DMS79 (cell line): ENCODE data around the gene KAZN.

Experiments used
- DNase-seq: peaks from one replicate; lab custom pipeline; 2025; lab: John Stamatoyannopoulos, UW

Gene KAZN

GRCh38 chr1:14614341-14614740, 15.9 kb downstream of the KAZN start:
- no peak for DNase-seq

- DNase-seq: no peak
Observed at GRCh38 chr1:14615549-14616218, 17.2 kb downstream of the KAZN start.

GRCh38 chr1:14616632-14617396, 18.3 kb downstream of the KAZN start:
- no peak for DNase-seq

DNA sequence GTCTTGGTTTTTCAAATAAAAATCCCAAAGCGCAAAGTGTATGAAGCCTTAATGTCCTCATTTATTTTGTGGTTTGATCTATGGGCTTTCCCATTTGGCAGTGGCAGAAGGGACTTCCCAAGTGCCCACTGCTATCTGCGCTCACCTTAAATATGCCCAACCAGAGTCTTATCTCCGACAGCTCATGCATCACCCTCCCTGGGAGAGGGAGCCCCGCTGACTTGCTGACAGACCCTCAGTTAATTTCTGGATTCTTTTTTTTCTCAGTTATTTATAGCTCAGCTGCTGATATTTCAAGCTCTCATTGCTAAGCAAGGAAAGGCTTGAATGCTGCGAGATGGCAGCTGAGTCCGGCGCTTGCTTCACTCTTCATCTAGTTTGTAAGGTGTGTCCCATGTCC, 19.3 kb downstream of the KAZN start:
- DNase-seq: no peak

GRCh38 chr1:14620941-14621340, 22.5 kb downstream of the KAZN start:
- DNase-seq: no peak

DNA sequence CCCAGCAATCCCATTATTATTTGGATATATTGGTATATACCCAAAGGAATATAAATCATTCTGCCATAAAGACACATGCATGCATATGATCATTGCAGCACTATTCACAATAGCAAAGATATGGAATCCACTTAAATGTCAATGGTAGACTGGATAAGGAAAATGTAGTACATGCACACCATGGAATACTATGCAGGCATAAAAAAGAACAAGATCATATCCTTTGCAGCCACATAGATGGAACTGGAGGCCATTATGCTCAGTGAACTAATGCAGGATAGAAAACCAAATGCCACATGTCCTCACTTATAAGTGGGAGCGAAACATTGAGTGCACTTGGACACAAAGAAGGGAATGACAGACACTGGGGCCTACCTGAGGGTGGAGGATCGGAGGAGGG, 24.6 kb downstream of the KAZN start:
- no peak for DNase-seq

GRCh38 chr1:14624941-14625340, 26.5 kb downstream of the KAZN start:
- DNase-seq: no peak

GRCh38 chr1:14625572-14625971, 27.1 kb downstream of the KAZN start:
- no peak for DNase-seq

- no peak for DNase-seq
Observed at GRCh38 chr1:14625996-14626395, 27.5 kb downstream of the KAZN start.

DNA sequence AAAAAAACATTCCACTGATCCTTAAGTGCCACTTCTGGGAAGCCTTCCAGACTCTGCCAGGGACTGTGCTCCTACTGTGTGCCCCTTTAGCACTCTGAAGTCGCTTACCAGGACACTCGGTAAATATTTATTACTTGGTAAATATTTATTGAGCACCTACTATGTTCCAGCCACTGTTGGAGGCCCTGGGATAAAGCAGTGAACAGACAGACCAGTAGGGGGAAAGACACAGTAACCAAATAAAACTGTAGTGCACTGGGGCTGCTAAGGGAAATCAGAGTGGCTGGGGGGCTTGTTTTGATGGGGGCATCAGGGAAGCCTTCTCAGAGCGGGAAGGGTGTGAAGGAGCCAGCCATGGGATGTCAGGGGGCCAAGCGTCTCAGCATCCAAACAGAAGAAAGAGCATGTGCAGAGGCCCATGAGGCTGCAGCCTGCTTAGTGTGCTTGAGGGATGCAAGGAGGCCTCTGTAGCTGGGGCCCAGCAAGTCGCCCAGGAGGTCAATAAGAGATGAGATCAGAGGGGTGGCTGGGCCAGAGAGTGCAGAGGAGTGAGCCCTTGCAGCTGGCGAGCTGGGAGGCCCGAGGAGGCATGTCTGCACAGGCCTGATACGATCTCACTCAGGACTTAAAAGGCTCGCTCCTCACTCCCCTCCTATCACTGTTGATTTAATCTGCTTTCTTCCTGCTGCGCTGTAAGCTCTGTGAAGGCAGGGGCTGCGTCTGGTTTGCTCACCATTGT, 28.6 kb downstream of the KAZN start:
- no peak for DNase-seq

DNA sequence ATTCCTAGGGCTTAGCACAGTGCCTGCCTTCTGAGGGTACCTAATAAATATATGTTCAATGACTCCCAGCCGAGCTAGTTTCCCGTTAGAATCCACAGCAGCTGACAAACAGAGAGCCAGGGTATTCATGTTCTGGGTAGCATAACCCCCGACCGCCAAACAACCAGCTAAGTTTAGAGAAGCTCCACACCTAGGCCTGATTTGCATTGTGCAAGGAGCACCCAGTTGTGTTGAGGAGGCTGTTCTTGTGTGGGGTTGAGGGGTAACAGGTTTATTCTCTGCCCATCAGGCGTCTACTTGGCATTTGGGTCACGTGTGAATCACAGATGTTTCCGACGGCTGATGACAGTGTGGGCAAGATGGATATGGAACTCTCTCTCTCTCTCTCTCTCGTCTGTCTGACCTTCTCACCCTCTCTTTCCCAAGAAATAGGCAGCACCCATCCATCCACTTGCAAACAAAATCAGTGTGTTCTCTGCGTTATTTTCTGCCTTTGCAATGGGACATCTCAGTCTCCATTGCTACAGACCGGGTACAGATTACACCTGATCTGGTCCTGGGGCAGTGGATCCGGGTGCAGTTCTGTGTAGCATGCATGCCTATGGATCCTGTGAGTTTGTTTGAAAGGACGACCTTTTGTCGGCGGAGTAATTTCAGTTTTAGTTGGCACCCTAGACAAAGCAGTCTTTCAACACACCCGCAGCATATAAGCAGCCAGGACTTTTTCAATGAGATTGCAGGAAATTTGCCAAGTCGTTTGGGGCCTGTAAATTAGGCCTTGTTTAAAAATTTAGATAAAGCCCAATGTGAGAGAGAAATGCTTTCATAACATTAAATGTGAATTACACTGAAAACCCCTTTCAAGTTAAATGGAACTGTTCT, 29.4 kb downstream of the KAZN start:
- no peak for DNase-seq

GRCh38 chr1:14629363-14630014, 31.0 kb downstream of the KAZN start:
- no peak for DNase-seq

DNA sequence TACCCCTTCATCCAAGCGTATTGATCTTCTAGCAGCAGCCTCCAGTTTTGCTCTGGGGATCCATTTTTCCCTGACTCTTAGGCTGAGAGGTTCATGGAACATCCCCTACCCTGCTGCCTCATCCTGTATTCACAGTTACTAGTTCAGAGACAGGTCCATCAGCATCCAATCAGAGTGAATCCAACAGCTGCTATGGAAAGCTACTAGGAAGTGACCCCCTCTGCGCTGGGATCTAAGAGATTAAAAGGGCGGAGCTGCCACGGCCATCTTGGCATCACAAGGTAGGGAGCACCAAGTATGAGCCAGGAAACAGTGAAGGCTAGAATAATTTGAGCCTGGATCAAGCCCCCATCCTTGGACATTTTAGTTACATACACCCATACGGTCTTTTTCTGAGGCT, 32.5 kb downstream of the KAZN start:
- DNase-seq: no peak

DNA sequence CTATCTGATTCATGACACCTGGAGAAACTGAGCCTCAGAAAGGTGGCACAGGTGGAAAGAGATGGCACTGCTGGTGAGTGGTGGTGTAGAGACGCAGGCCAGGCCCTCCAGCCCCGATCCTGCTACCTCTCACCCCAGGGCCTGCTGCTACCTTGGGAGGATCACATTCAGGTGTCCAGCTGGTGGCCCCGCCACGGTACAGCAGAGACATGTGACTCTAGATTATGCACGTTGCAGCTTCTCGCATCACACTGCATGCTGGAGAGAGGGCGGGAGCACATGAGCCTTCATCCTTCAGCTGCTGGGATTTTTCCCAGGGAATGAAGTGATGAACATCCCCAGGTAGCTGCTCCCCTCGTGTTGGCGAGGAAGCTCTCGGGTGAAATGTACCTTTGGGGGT, 32.9 kb downstream of the KAZN start:
- DNase-seq: no peak

DNA sequence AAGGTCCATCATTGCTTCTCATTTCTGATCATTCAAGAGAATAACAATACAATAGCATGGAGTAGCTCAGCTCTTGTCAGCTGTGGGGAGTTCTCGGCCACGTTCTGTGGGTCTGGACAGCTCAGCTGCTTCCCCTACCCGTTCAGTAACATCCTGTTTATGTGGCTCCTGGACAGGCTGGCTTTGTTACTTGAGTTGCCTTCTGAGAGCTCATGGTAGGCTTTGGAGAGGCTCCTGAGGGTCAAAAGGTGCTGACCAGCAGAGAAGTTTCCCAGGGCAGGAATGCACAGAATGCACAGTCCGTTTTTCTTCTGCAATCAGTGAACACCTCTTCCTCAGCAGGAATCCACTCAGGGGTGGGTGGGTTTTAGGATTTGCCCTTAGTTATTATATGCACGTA, 36.0 kb downstream of the KAZN start:
- DNase-seq: no peak

DNA sequence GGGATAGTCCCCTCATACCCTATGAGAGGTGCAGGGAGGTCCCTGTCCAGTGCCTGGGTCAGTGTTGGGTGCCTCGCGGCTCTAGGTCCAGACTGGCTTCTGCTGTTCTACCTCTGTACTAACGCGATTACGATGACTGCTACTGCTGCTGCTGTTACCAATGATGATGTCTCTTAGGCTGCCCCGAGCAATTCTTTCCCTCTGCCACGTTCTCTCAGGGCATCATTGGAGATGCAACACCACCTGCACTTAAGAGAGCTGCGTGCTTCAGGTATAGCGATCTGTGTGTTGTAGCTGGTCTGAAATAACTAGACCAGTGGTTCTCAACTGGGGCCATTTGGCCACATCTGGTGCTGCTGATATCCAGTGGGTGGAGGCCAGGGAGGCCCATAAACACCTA, 36.9 kb downstream of the KAZN start:
- DNase-seq: no peak

- DNase-seq: no peak
Observed at GRCh38 chr1:14636897-14637632, 38.6 kb downstream of the KAZN start.

DNA sequence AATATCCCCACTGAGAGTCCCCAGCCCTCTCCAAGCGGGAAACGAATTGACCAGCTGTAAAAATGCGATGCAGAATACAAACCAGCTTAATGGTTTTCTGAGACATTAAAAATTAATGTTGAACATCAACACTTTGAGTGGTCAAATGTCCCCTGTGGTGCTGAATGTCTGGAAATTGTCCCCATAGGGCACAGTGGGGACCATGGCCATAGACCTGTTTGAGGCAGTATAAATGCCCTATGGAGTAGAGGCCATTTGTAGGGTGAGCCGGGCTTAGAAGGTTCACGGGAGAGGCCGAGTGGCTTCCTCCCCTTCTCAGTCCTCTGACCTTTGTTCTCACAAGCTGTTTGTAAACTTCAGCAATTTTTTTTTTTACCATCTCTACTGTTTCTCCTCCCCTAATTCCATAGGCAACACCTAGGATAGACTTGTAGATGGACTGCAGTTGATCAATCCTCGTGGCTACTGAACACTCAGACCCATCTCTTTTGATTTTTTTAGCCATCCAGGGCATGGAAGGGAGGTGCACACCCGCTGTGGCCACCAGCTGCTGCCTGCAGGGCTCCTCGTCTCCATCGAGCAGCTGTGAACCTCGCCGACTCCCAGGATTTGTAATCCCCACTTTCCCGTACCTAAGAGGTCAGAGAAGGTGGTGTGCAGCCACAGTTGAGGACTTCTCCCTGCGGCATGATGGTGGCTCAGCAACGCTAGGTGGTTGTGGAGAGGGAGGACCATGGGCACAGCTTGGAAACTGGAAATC, 41.0 kb downstream of the KAZN start:
- no peak for DNase-seq

- no peak for DNase-seq
Observed at GRCh38 chr1:14642712-14643111, 44.2 kb downstream of the KAZN start.

DNA sequence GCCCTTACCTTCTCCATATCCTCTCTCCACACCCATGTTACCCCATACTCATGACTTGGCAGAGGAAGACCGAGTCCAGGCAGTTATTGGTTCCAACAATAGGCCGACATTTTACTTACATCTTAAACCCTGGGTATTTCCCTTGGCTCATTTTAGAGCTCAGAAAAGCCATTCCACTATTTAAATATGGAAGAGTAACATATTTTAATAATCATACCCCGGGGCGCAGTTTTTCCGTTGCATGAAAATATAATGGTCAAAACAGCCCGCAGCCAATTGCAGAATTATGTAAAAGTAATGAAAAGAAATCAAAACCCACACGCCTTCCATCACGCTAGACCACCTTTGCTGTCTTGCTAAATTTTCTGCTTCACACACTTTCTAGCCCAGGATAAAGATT, 48.5 kb downstream of the KAZN start:
- no peak for DNase-seq
